Measurements from ENCODE around the gene ANK2. TPM values are rescaled to one million over a fixed set of nuclear protein-coding genes. Genes with fewer than 3 reads are reported as not detected.

Gene ANK2
- polyA plus RNA-seq, 3 donors: 1.2 to 29.7 (median 26.1) TPM

DNA sequence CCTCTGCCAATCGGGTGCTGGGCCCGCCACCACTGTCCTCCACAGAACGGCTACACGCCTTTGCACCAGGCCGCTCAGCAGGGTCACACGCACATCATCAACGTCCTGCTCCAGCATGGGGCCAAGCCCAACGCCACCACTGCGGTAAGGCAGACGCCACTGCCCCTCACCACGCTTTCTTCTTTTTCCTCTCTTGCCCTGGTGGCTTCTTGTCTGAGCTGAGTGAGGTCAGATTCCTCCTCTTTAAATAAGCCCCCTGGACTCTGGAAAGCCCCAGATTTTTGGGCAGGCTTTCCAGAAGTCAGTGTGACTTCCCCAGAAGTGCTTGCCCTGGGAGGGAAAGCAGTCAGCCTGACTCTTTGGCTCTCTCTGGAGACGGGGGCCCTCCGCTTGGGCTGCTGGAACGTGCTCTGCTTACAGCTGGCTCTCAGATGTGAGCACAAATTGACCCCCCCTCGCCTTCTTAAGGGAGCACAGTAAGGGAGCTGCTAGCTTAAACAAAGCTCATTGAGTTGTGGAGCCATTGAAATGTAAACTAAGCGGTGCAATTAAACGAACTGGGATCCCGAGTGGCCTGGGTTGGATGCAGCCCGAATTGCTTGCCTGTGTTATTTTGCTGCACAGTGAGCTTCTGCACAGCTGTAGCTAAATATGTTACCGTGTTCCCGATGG lies 243.1 kb downstream of the ANK2 start:
- no peak overlapping the region for H3K27ac ChIP-seq (ENCODE audit: low read depth, low read length)
- WGBS, 3 donors: 54 to 63% (median 57%) methylated on average over 21 of the region's 21 CpGs

DNA sequence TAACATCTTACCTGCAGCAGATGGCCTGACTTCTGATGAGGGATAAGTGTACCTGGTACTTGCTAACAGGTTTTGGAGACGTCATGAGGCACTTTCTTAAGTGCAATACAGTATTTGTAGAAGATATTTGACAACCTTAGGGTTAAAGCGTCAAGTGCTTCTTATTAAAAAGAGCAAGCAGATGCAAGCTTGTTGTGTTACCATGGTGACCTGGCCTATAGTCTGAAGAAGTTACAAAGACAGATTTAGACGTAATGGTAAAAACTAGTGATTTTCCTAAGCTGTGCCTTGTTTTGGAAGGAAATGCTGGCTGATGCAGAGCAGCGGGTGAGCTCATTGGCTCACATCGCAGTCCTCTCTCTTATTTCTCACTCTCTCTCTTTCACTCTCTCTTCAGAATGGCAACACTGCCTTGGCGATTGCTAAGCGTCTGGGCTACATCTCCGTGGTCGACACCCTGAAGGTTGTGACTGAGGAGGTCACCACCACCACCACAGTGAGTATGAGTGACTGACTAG lies 243.6 kb downstream of the ANK2 start:
- H3K27ac ChIP-seq (ENCODE audit: low read depth, low read length): no peak overlapping the region
- WGBS, 3 donors: 51 to 65% (median 53%) methylated on average over 9 of the region's 9 CpGs

DNA sequence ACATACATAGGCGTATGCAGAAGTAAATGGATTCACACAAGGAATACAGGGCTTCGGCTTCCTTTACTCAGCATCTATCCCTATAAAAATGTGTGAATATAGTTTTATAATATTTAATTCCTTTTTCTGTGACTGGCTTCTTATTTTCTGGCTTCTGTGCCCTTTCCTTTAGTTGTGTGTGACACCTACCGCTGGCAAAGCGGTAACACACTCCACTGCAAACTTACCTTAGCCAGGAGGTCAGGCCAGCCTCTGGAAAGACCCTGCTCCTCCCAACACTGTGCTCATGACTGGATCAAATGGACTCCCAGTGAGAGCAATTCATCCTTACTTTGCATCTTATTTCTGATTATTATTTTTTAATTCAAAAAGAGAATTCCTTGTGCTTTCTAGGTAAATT lies 244.2 kb downstream of the ANK2 start:
- no peak overlapping the region for H3K27ac ChIP-seq (ENCODE audit: low read depth, low read length)
- WGBS, 3 donors: 63 to 88% (median 73%) methylated on average over 4 of the region's 4 CpGs

DNA sequence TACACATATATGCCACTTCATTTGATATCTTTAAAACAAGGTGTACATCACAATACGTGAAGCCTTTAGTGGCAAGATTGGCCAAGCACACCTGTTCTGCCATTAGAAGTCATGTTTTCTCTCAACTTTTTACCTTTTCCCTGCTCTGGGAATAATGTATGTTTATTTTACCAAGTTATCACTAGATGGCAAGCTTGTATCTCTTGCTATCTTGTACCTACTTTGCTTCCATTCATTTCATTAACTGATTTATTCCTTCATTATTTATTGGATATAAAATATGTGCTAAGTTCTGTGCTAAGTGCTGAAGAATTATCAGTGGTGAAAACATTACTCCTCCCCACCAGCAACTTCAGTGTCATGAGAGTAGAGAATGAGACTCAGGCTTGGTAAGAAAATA lies 245.5 kb downstream of the ANK2 start:
- no peak overlapping the region for H3K27ac ChIP-seq (ENCODE audit: low read depth, low read length)

DNA sequence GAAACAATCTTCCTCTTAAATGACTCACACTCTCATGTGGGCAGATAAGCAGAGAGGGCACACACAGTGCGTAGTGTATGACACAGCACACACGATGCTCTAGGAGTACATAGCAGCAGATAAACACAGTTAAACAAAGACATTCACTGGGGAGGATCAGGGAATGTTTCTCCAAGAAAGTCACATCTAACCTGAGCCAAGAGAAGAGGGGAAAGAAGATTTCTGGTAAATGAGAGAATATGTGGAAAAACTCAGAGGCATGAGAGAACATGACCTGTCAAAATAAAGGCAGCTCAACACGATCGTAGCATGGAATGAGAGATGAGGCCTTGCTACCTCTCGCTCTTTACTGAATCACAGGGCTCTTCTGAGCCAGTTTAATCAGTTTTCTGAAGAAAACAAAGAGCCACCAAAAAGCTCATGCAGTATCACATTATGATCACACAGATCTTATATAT lies 251.0 kb downstream of the ANK2 start:
- H3K27ac ChIP-seq (ENCODE audit: low read depth, low read length): no peak overlapping the region
- 58 to 65% (median 63%) methylated on average over 5 of the region's 5 CpGs for WGBS, 3 donors

More for the DNA sequence above, 245.5 kb downstream of the ANK2 start:
- 51 to 78% (median 77%) methylated on average over 1 of the region's 1 CpG for WGBS, 3 donors

DNA sequence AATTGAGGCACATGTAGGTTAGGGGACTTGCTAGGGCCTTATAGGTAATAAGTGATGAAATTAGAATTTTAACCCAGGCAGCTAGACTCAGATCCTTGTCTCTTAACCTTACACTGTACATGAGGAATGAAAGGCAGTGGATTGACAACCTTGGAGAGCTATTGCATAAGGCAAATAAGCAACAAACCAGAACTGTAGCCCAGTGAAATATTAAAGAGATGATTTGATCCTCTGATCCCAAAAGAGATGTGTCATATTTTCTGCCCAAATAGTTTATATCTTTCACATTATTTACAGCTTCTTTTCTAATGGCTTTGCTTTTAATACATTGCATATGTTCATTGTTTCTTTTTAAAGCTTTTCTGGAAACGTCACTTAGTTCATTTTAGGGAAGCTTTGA lies 252.6 kb downstream of the ANK2 start:
- WGBS, 3 donors: 62 to 74% (median 64%) methylated on average over 1 of the region's 1 CpG

DNA sequence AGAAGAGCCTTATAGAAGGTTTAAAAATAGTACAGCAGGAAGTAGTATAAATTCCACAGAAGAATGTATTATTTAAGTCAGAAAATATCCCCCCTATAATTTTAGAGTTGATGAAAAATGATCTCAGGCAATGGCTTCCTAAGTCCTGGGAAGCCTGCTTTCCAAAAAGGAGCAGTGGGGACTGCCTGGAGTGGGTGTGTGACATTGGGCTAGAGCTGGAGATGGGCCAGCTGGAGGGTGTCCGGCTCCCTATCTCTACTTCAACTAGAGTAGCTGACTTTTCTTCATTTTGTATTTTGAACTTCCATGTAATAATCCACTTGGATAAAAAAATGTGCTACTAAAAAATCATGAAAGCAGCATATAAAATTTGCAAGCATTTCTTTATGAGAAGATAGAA lies 253.9 kb downstream of the ANK2 start:
- H3K27ac ChIP-seq (ENCODE audit: low read depth, low read length): no peak overlapping the region
- 60 to 74% (median 70%) methylated on average over 1 of the region's 1 CpG for WGBS, 3 donors

More for the DNA sequence above, 252.6 kb downstream of the ANK2 start:
- no peak overlapping the region for H3K27ac ChIP-seq (ENCODE audit: low read depth, low read length)

DNA sequence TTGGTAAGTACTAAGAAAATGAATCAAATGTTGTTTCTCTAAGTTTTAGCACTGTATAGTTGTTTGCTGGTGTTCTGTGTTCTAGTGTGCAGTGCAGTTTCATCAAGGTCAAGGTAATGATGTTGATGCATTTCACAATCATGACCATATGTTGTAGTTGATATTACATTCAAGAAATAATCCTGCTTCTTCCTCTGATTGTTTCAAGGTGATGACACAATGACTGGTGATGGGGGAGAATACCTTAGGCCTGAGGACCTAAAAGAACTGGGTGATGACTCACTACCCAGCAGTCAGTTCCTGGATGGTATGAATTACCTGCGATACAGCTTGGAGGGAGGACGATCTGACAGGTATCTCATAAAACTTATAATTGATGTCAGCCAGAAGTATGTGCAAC lies 261.6 kb downstream of the ANK2 start:
- 82 to 90% (median 88%) methylated on average over 2 of the region's 2 CpGs for WGBS, 3 donors
- H3K27ac ChIP-seq (ENCODE audit: low read depth, low read length): no peak overlapping the region

DNA sequence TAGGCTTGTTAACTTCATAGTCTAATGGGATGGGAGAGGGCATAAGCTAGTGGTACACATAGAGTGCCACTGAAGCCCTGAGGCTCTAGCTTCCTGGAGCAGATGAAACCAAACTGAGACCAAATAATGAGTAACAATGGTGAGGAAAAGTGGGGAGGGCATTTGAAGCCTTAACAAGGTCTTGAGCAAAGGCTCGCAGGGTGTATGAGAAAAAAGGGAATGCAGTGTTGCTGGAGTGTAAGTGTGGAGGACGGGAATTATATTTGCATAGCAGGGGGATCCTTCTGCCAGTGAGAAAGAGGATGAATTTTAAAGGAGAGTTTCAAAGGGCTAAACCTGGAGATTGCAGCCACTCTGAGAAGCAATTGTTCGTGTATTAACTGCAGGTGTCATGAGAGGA lies 263.1 kb downstream of the ANK2 start:
- 57 to 93% (median 90%) methylated on average over 3 of the region's 3 CpGs for WGBS, 3 donors
- no peak overlapping the region for H3K27ac ChIP-seq (ENCODE audit: low read depth, low read length)

DNA sequence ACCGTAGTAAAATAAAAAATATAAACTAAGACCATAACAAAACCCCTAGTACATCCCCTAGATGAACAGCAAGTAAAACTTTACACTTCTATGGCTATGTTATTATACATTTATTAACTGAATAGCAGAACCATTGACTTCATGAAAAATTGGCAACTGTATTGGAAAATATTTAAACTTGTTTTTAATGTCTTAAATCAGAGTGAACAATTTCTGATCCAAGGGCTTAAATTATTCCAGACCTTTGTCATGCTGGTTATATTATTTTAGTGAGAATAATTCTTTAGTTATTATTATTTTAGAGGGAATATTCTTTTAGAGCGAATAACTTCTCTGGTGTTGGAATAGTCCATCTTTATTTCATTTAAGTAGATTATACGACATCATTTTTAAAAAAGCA lies 265.0 kb downstream of the ANK2 start:
- no peak overlapping the region for H3K27ac ChIP-seq (ENCODE audit: low read depth, low read length)
- 88 to 94% (median 92%) methylated on average over 3 of the region's 3 CpGs for WGBS, 3 donors

DNA sequence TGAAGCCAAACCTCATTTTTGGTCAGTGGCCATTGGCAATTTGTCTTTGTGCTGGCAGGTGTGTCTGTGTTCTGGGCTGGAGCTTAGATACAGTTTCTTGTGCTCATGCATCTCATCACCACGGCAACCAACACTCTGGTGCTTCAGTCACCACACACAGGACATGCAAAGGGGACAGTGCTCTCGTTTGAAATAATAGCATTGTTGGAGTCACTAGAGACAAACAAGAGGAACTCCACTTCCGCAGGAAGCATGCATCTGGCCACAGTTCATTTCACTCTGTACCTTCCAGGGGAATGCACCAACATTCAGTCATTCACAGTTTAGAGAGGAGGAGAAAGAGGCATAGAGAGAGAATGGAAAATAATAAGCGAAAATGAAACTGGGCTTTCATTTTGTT lies 267.4 kb downstream of the ANK2 start:
- H3K27ac ChIP-seq (ENCODE audit: low read depth, low read length): no peak overlapping the region
- WGBS, 3 donors: 33 to 58% (median 46%) methylated on average over 4 of the region's 4 CpGs

DNA sequence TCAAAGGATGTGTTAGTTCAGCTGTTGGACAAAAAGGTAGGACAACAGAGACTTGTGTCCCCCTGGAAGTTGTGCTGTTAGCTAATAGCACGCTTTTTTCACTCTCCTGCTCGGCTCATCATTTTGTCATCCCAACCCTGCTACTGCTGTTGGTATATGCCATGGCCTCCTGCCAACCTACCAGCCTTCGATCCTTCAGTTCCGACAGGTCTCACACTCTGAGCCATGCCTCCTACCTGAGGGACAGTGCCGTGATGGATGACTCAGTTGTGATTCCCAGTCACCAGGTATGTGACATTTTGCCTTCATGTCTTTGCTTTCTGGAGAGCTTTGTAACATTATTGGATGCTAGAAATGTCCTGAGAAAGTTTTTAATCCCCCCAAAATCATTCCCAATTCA lies 268.1 kb downstream of the ANK2 start:
- no peak overlapping the region for H3K27ac ChIP-seq (ENCODE audit: low read depth, low read length)

DNA sequence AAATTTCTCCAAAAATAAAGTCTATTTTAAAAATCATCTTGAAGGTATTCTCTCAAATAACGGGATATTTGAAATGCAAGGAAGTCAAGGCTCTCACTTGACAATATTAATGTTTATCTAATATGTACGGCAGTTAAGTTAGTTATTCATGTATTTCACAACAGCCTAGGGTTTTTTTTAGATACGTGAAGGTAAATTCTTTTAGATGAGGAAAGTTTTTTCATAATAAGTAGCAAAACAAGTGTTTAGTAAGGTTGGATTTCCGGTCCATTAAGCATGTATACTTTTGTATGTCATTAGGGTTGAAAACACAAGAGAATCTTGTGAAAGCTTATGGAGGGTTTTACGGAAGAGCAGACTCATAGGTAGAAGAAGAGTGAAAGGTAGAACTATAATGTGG lies 273.3 kb downstream of the ANK2 start:
- H3K27ac ChIP-seq (ENCODE audit: low read depth, low read length): no peak overlapping the region
- 58 to 94% (median 90%) methylated on average over 5 of the region's 5 CpGs for WGBS, 3 donors

More for the DNA sequence above, 268.1 kb downstream of the ANK2 start:
- 71 to 83% (median 73%) methylated on average over 5 of the region's 5 CpGs for WGBS, 3 donors

DNA sequence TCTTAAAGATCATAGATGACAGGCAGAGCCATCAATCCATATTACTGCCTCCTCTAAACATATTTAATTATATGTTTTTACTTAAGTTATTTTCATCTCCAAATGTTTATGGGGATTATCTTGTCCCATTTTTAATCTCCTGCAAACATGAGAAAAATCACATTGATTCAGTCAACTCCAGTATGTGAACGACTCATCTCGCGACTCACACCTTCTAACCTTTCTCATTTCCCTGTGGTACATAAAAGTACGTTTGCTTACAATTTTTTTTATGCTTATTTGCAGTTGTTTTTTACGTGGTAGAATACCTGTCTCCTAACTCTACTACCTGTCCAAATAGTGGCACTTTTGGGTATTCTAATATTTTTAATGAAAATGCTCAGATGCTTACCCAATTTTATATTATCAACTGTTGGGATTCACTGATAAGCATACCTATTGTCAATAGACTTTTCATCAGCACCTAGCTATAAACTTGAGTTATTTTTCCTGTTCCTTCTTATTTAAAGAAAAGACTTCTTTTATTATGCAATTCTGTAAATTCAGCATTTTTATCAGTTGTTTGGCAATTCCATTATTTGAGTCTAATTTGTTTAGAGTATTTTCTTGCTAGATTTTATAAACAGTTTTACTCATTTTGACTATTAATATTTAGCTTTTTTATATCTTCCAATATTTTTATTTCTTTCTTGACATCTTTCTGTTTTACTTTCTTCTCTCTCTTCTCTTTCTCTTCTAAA lies 276.6 kb downstream of the ANK2 start:
- no peak overlapping the region for H3K27ac ChIP-seq (ENCODE audit: low read depth, low read length)
- WGBS, 3 donors: 78 to 89% (median 81%) methylated on average over 5 of the region's 5 CpGs

DNA sequence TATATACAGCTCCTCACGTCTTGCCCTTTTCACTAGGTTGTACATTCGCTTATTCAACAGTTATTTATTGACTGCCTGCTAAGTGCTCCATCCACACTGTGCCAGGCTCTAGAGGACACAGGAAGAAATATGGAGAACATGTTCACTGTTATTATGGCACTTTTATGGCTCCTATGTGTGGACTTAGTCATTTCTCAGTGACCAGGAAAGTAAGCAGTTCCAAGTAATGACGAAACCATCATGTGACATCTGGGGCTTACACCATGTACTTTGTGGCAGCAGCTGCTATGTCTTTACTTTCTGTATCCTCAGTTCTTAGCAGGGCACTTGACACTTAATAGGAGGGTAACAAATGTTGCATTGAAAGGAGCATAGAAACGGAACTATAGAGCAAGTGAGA lies 278.0 kb downstream of the ANK2 start:
- WGBS, 3 donors: 73 to 85% (median 81%) methylated on average over 4 of the region's 4 CpGs
- H3K27ac ChIP-seq (ENCODE audit: low read depth, low read length): no peak overlapping the region

DNA sequence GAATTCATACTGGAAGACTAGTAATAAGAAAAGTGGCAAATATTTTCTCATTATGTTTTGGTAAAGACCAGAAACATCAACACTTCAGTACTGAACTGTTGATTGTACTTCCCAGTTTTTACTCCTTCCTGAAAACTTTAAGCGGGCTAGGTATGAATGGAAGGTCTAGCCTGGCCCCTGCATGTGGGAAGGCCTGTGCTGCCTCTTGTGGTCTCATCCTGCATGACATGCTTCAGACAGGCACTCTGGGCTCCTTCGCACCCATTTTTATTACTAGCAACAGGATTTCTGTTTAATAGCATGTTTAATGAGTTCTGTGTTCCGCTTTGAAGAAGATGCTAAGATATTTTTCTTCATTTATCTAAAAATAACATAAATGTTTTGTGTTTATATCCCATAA lies 279.1 kb downstream of the ANK2 start:
- WGBS, 3 donors: 92 to 95% (median 94%) methylated on average over 3 of the region's 3 CpGs
- H3K27ac ChIP-seq (ENCODE audit: low read depth, low read length): no peak overlapping the region

DNA sequence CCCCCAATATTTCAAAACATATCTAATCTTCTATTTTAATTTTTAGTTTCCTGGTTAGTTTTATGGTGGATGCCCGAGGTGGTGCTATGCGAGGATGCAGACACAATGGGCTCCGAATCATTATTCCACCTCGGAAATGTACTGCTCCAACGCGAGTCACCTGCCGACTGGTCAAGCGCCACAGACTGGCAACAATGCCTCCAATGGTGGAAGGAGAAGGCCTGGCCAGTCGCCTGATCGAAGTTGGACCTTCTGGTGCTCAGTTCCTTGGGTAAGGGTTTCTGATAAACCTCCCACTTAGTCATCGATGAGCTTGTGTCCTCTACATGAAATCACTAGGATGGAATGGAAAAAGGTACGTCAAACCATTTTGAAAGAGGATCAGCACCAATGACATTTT lies 280.7 kb downstream of the ANK2 start:
- 92 to 94% (median 93%) methylated on average over 12 of the region's 12 CpGs for WGBS, 3 donors
- H3K27ac ChIP-seq (ENCODE audit: low read depth, low read length): no peak overlapping the region

DNA sequence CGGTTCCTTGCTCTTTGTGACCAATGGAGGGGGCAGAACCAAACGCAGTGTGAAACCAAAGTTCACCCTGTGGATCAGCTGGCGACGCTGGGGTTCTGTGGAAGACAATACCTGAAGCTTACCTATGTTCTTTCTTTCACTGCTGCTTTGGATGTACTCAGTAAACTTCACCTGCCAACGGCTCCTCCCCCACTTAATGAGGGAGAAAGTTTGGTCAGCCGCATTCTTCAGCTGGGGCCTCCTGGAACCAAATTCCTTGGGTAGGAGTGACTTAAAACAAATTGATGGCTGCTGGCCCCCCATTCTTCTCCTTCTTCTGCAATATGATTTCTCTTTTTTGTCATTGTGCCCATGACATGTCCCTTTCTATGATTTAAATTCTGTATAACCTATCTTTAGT lies 282.4 kb downstream of the ANK2 start:
- WGBS, 3 donors: 47 to 90% (median 86%) methylated on average over 6 of the region's 6 CpGs
- H3K27ac ChIP-seq (ENCODE audit: low read depth, low read length): no peak overlapping the region

DNA sequence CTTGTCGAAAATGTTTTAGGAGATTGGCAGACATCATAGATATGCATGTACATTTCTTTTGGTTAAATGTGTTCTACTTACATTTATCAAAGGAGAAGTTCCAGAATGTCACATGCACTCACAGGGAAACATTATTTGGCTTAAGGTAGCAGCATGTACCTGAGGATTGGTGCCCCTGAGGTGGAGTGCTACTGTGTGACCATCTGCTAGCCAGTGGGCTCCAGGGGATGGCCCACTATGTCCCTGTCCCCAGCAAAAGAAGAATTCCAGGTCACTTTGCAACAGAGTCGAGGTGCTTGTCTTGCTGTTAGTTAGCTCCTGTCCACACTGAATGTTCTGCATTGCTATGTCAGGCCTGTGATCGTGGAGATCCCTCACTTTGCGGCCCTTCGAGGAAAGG lies 283.2 kb downstream of the ANK2 start:
- 87 to 93% (median 90%) methylated on average over 5 of the region's 5 CpGs for WGBS, 3 donors
- no peak overlapping the region for H3K27ac ChIP-seq (ENCODE audit: low read depth, low read length)

DNA sequence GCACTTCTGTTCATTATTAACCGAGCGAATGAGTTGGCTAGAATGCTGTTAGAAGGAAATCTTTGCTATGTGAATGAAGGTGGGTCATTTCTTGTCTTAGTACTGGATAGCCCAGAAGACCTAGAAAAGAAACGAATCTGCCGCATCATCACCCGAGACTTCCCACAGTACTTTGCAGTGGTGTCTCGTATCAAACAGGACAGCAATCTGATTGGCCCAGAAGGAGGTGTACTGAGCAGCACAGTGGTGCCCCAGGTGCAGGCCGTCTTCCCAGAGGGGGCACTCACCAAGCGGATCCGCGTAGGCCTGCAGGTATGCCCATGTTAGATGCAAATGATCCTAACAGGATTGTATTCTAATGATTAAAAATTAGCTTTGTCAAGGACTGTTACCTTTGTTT lies 286.3 kb downstream of the ANK2 start:
- H3K27ac ChIP-seq (ENCODE audit: low read depth, low read length): no peak overlapping the region
- 86 to 95% (median 95%) methylated on average over 10 of the region's 10 CpGs for WGBS, 3 donors

Data from adipose tissue (tissue), 3 donors.